Nephron progenitor cell (in vitro differentiated cells): Measurements from ENCODE around the gene SPAG9.

Experiments
- DNase-seq: peaks from one replicate; pipeline ENCODE4 v3.0.0; 2021
- H3K27ac Mint-ChIP-seq: 2 replicates; pipeline ENCODE4 v1.8.0; 2021; ENCODE audit warnings: mild to moderate bottlenecking, moderate library complexity, mixed read lengths
- H3K27me3 Mint-ChIP-seq: 2 replicates; pipeline ENCODE4 v1.8.0; 2021; ENCODE audit warnings: mild to moderate bottlenecking, low read depth, mixed read lengths; ENCODE audit not compliant: poor library complexity
- H3K36me3 Mint-ChIP-seq: 2 replicates; pipeline ENCODE4 v1.8.0; 2021; ENCODE audit warnings: low read depth, mixed read lengths
- H3K4me1 Mint-ChIP-seq: 2 replicates; pipeline ENCODE4 v1.8.0; 2021; ENCODE audit warnings: mixed read lengths
- H3K4me3 Mint-ChIP-seq: 2 replicates; pipeline ENCODE4 v1.8.0; 2021; ENCODE audit warnings: mild to moderate bottlenecking, moderate library complexity, mixed read lengths
- H3K9me3 Mint-ChIP-seq: 2 replicates; pipeline ENCODE4 v1.8.0; 2021; ENCODE audit warnings: mild to moderate bottlenecking, moderate library complexity, mixed read lengths
- CTCF ChIP-seq: fragments of 200-600 bp; sonication (generic); IDR thresholded peaks from 2 replicates; pipeline ENCODE4 v1.5.0; 2021; ENCODE audit warnings: antibody characterized with exemption

The SPAG9 gene

GRCh38 chr17:51006601-51007000 is 114.1 kb downstream of the SPAG9 start:
- Mint-ChIP-seq H3K27ac (peak overlapping the region; percentile 24), H3K27me3 (peaks cover 4% of the 10 kb centered on the region), H3K36me3 (peaks cover 38% of the 10 kb centered on the region), H3K4me3 (no peak overlapping the region), H3K9me3 (no peaks in the 10 kb centered on the region), H3K4me1 (no peaks in the 10 kb centered on the region)
- no peak for TF ChIP-seq CTCF
- DNase-seq, result no peak

- peaks cover 4% of the 10 kb centered on the region for H3K27me3 Mint-ChIP-seq
- H3K9me3 Mint-ChIP-seq, result no peaks in the 10 kb centered on the region
- peak overlapping the region; percentile 6 for H3K27ac Mint-ChIP-seq
- TF ChIP-seq CTCF, result no peak
- H3K4me3 Mint-ChIP-seq, result no peak overlapping the region
- no peaks in the 10 kb centered on the region for H3K4me1 Mint-ChIP-seq
- H3K36me3 Mint-ChIP-seq, result peaks cover 41% of the 10 kb centered on the region
- no peak for DNase-seq
These were observed 114.9 kb downstream of the SPAG9 start for GRCh38 chr17:51005768-51006167.

GRCh38 chr17:51004249-51004648 is 116.4 kb downstream of the SPAG9 start:
- Mint-ChIP-seq H3K27me3 (peaks cover 4% of the 10 kb centered on the region), H3K27ac (no peak overlapping the region), H3K9me3 (no peaks in the 10 kb centered on the region), H3K4me3 (no peak overlapping the region), H3K4me1 (no peaks in the 10 kb centered on the region), H3K36me3 (peaks cover 46% of the 10 kb centered on the region)
- no peak for TF ChIP-seq CTCF
- DNase-seq, result no peak

- Mint-ChIP-seq H3K4me3 (no peak overlapping the region), H3K36me3 (peaks cover 51% of the 10 kb centered on the region), H3K9me3 (no peaks in the 10 kb centered on the region), H3K27me3 (no peaks in the 10 kb centered on the region), H3K4me1 (no peaks in the 10 kb centered on the region), H3K27ac (peak overlapping the region; percentile 5)
- no peak for DNase-seq
- TF ChIP-seq CTCF, result peak; percentile 48
These were observed 119.6 kb downstream of the SPAG9 start for GRCh38 chr17:51000835-51001638.

GRCh38 chr17:50995668-50996067 is 125.0 kb downstream of the SPAG9 start:
- no peak for DNase-seq
- peaks cover 70% of the 10 kb centered on the region for H3K36me3 Mint-ChIP-seq
- no peak for TF ChIP-seq CTCF

GRCh38 chr17:50993544-50993943 is 127.1 kb downstream of the SPAG9 start:
- no peak overlapping the region for H3K4me3 Mint-ChIP-seq
- H3K9me3 Mint-ChIP-seq, result no peaks in the 10 kb centered on the region
- no peaks in the 10 kb centered on the region for H3K27me3 Mint-ChIP-seq
- H3K4me1 Mint-ChIP-seq, result no peaks in the 10 kb centered on the region
- peak overlapping the region; percentile 4 for H3K27ac Mint-ChIP-seq
- TF ChIP-seq CTCF, result no peak
- DNase-seq, result no peak
- peaks cover 79% of the 10 kb centered on the region for H3K36me3 Mint-ChIP-seq

More at GRCh38 chr17:50995668-50996067, 125.0 kb downstream of the SPAG9 start:
- H3K9me3 Mint-ChIP-seq, result no peaks in the 10 kb centered on the region
- no peak overlapping the region for H3K27ac Mint-ChIP-seq
- no peaks in the 10 kb centered on the region for H3K27me3 Mint-ChIP-seq
- no peak overlapping the region for H3K4me3 Mint-ChIP-seq
- H3K4me1 Mint-ChIP-seq, result no peaks in the 10 kb centered on the region
